Liver (tissue), 9 donors: ENCODE measurements around the gene KLF6. TPM values are rescaled to one million over a fixed set of nuclear protein-coding genes. Genes with fewer than 3 reads are reported as not detected.
A peak's percentile ranks its signal among the peaks of the same experiment; 100 is the strongest.

ENCODE experiments used
- DNase-seq: peaks from one replicate; pipeline ENCODE4 v3.0.0-alpha.2; 2017; ENCODE audit warnings: low spot score
- H3K27ac ChIP-seq, 2 donors: one replicate each; pipeline ENCODE4 v1.7.0; 2013; ENCODE audit warnings: inconsistent platforms in 2 of 2, low read length in 2 of 2, control low read depth in 1 of 2, low read depth in 1 of 2, mild to moderate bottlenecking in 1 of 2
- H3K27me3 ChIP-seq, 4 donors: one replicate each; pipeline versions ENCODE4 v1.6.1 to v1.7.0; 2013; ENCODE audit warnings: low read length in 3 of 4, inconsistent platforms in 1 of 4, mild to moderate bottlenecking in 1 of 4, moderate library complexity in 1 of 4; ENCODE audit not compliant: control insufficient read depth in 4 of 4, insufficient read depth in 4 of 4
- H3K36me3 ChIP-seq, 4 donors: one replicate each; pipeline versions ENCODE4 v1.6.1 to v1.7.0; 2013; ENCODE audit warnings: low read length in 3 of 4, mild to moderate bottlenecking in 3 of 4, low read depth in 1 of 4, moderate library complexity in 1 of 4; ENCODE audit not compliant: control insufficient read depth in 4 of 4, insufficient read depth in 3 of 4
- H3K4me1 ChIP-seq, 4 donors: one replicate each; pipeline versions ENCODE4 v1.6.1 to v1.7.0; 2013; ENCODE audit warnings: low read length in 3 of 4, mild to moderate bottlenecking in 3 of 4, moderate library complexity in 1 of 4; ENCODE audit not compliant: control insufficient read depth in 4 of 4, insufficient read depth in 4 of 4
- H3K4me3 ChIP-seq, 3 donors: one replicate each; pipeline versions ENCODE4 v1.6.1 to v1.7.0; 2013; ENCODE audit warnings: low read length in 3 of 3, control low read depth in 1 of 3, low read depth in 1 of 3, mild to moderate bottlenecking in 1 of 3
- H3K9ac ChIP-seq, 2 donors: one replicate each; pipeline ENCODE4 v1.7.0; 2013; ENCODE audit warnings: low read length in 2 of 2, mild to moderate bottlenecking in 2 of 2, moderate library complexity in 2 of 2, control low read depth in 1 of 2, low read depth in 1 of 2
- H3K9me3 ChIP-seq, 4 donors: one replicate each; pipeline versions ENCODE4 v1.6.1 to v1.7.0; 2013; ENCODE audit warnings: low read length in 3 of 4; ENCODE audit not compliant: control insufficient read depth in 4 of 4
- EGR1 ChIP-seq, 2 donors: IDR thresholded peaks; 2 replicates each; pipeline ENCODE4 v1.6.1; 2016 to 2018; ENCODE audit warnings: antibody characterized with exemption in 2 of 2, low read depth in 2 of 2
- FOXA1 ChIP-seq: IDR thresholded peaks from 2 replicates; pipeline ENCODE4 v1.6.1; 2016; ENCODE audit warnings: antibody characterized with exemption
- FOXA2 ChIP-seq: IDR thresholded peaks from 2 replicates; pipeline ENCODE4 v1.6.1; 2016; ENCODE audit warnings: antibody characterized with exemption
- GABPA ChIP-seq, 2 donors: IDR thresholded peaks in 1 of 2; conservative IDR thresholded peaks in 1 of 2; 2 replicates each; pipeline ENCODE4 v1.6.1; 2016; ENCODE audit warnings: antibody characterized with exemption in 2 of 2, mild to moderate bottlenecking in 1 of 2, moderate library complexity in 1 of 2
- HNF4A ChIP-seq, 2 donors: conservative IDR thresholded peaks; 2 replicates each; pipeline ENCODE4 v1.6.1; 2016; ENCODE audit warnings: antibody characterized with exemption in 2 of 2, mild to moderate bottlenecking in 2 of 2
- HNF4G ChIP-seq: IDR thresholded peaks from 2 replicates; pipeline ENCODE4 v1.6.1; 2016; ENCODE audit warnings: antibody characterized with exemption
- JUND ChIP-seq, 2 donors: IDR thresholded peaks; 2 replicates each; pipeline ENCODE4 v1.6.1; 2016; ENCODE audit warnings: antibody characterized with exemption in 2 of 2
- NR2F2 ChIP-seq: IDR thresholded peaks from 2 replicates; pipeline ENCODE4 v1.6.1; 2016; ENCODE audit warnings: antibody characterized with exemption
- RAD21 ChIP-seq, 2 donors: IDR thresholded peaks; 2 replicates each; pipeline ENCODE4 v1.6.1; 2016; ENCODE audit warnings: antibody characterized with exemption in 2 of 2, mild to moderate bottlenecking in 2 of 2
- RXRA ChIP-seq, 2 donors: IDR thresholded peaks; 2 replicates each; pipeline ENCODE4 v1.6.1; 2017 to 2018; ENCODE audit warnings: antibody characterized with exemption in 2 of 2, mild to moderate bottlenecking in 1 of 2
- TAF1 ChIP-seq: conservative IDR thresholded peaks from 2 replicates; pipeline ENCODE4 v1.6.1; 2016; ENCODE audit warnings: antibody characterized with exemption, mild to moderate bottlenecking
- YY1 ChIP-seq: IDR thresholded peaks from 2 replicates; pipeline ENCODE4 v1.6.1; 2016; ENCODE audit warnings: antibody characterized with exemption, mild to moderate bottlenecking
- WGBS: extraction: QIAGEN DNeasy Blood & Tissue Kit; methylation state at CpG from one replicate; pipeline ENCODE4 v1.1.7; 2013; 5-methylcytosine and 5-hydroxymethylcytosine counted together
- polyA plus RNA-seq, 2 donors: library from polyadenylated mRNA; stranded (reverse) in 1 of 2; unstranded in 1 of 2; fragments of 200-250 nt in 1 of 2; fragments of >200 nt in 1 of 2; fragmentation: Nextera tagmentation in 1 of 2; extraction: Ambion mirVana in 1 of 2; gene quantifications; one replicate each; pipeline versions ENCODE4 v1.2.1 to v1.2.3, GENCODE V29; 2013 to 2015
- total RNA-seq, 2 donors: library from RNA; depleted of rRNA; stranded (reverse); fragments of >200 nt; gene quantifications; one replicate each; pipeline ENCODE4 v1.2.3, GENCODE V29; 2014
- TF ChIP-seq, protein P1 (sequence below): fragments of 150-350 bp; IDR thresholded peaks from 2 replicates; pipeline ENCODE4 v1.5.1; 2017; ENCODE audit warnings: improper control_type of control experiment, low read depth, low read length; ENCODE audit not compliant: missing input control
- TF ChIP-seq, protein P2 (sequence below): IDR thresholded peaks from 2 replicates; pipeline ENCODE4 v1.6.1; 2016; ENCODE audit warnings: antibody characterized with exemption
- TF ChIP-seq, protein P3 (sequence below): IDR thresholded peaks from 2 replicates; pipeline ENCODE4 v1.6.1; 2016; ENCODE audit warnings: antibody characterized with exemption, mild to moderate bottlenecking
- donor health status: healthy.
- donor health status: healthy.
- donor health status: healthy.
- donor health status: healthy.
- donor health status: healthy.

KLF6 gene
- total and polyA plus RNA-seq, 4 donors, result 11.0 to 124 (median 22.2) TPM

DNA sequence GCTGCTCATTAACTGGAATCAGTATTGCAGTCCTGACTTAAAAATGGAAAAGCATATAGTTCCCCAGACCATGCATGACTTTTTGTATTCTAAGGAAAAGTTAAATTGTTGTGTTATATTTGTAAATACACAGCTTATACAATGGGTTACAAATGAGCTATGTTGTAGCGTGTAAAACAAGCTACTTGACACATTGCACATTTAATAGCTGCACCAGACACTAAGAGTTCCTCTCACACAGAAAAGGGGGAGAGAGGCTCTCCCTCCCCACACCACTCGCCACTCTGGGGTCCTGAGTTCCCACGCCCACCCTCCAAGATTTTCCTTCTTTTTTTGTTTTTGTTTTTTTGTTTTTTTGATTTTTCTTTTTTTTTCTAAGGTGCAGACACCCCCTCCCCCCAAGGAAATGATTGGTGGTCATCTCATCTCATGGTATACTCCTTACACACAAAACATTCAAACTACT lies 6.3 kb downstream of the KLF6 start:
- DNase-seq, result no peak
- Histone ChIP-seq H3K9me3 (no peaks in the 10 kb centered on the region), H3K4me3 (no peak overlapping the region), H3K9ac (no peak overlapping the region), H3K4me1 (peaks cover 2 to 25% (median 8%) of the 10 kb centered on the region in 4 donors), H3K27me3 (no peaks in the 10 kb centered on the region), H3K36me3 (peaks cover 14 to 69% (median 49%) of the 10 kb centered on the region in 4 donors), H3K27ac (peak overlapping the region; percentile 89 to 100)
- 87% methylated on average over 3 of the region's 3 CpGs for WGBS
- TF ChIP-seq GABPA (IDR thresholded peaks at IDR 0.05 in 1 of 2, conservative IDR thresholded peaks at IDR 0.05 in 1 of 2) (no peak), RAD21 (IDR thresholded peaks at IDR 0.05) (peak in 1 of 2 donors; percentile 10), FOXA2 (no peak)

DNA sequence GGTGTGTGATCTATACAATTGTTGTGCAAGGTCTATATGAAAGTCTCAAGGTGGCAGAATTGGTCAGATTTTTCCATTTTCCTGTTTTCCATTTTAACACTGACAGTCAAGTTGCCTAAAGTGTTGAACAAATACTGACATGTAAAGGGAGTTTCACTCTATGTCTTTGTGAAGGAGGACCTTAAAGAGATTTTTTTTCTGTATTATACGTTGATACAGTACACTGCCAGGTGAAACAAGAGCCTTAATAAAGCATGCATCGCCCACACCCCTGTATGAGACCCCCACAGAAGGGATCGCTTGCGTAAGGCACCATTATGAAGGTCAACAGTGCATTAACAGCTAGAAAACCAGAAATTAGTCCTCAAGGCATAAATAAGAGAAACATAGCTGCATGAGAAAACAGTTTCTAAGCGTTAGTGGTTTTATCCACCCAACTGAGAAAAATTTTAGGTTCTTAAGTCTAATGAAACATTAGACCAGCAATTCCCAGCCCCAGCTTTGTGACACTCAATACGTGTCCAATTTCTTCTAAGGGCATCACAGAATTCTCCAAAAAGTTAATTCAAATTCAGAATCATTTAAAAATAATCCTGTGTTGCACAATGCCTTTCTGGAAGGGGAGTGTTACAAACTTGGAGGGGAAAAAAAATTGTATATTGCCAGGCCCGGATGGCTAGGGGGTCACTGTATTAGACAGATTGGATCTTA lies 6.9 kb downstream of the KLF6 start:
- TF ChIP-seq HNF4G, result no peak
- TF ChIP-seq EGR1 (IDR thresholded peaks at IDR 0.05; ENCODE audit: low read depth in 2 of 2), result no peak
- TF ChIP-seq JUND (IDR thresholded peaks at IDR 0.05), result peak in 1 of 2 donors; percentile 64
- no peak for TF ChIP-seq TAF1
- TF ChIP-seq, protein P1, sequence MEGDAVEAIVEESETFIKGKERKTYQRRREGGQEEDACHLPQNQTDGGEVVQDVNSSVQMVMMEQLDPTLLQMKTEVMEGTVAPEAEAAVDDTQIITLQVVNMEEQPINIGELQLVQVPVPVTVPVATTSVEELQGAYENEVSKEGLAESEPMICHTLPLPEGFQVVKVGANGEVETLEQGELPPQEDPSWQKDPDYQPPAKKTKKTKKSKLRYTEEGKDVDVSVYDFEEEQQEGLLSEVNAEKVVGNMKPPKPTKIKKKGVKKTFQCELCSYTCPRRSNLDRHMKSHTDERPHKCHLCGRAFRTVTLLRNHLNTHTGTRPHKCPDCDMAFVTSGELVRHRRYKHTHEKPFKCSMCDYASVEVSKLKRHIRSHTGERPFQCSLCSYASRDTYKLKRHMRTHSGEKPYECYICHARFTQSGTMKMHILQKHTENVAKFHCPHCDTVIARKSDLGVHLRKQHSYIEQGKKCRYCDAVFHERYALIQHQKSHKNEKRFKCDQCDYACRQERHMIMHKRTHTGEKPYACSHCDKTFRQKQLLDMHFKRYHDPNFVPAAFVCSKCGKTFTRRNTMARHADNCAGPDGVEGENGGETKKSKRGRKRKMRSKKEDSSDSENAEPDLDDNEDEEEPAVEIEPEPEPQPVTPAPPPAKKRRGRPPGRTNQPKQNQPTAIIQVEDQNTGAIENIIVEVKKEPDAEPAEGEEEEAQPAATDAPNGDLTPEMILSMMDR, result no peak
- TF ChIP-seq FOXA2, result no peak
- TF ChIP-seq, protein P2, sequence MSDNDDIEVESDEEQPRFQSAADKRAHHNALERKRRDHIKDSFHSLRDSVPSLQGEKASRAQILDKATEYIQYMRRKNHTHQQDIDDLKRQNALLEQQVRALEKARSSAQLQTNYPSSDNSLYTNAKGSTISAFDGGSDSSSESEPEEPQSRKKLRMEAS, result no peak
- Histone ChIP-seq H3K4me3 (no peak overlapping the region), H3K4me1 (peaks cover 2 to 25% (median 8%) of the 10 kb centered on the region in 4 donors), H3K36me3 (peaks cover 14 to 69% (median 49%) of the 10 kb centered on the region in 4 donors), H3K27ac (peak overlapping the region; percentile 89 to 100), H3K27me3 (no peaks in the 10 kb centered on the region), H3K9ac (no peak overlapping the region), H3K9me3 (no peaks in the 10 kb centered on the region)
- WGBS, result 79% methylated on average over 7 of the region's 7 CpGs
- no peak for DNase-seq

DNA sequence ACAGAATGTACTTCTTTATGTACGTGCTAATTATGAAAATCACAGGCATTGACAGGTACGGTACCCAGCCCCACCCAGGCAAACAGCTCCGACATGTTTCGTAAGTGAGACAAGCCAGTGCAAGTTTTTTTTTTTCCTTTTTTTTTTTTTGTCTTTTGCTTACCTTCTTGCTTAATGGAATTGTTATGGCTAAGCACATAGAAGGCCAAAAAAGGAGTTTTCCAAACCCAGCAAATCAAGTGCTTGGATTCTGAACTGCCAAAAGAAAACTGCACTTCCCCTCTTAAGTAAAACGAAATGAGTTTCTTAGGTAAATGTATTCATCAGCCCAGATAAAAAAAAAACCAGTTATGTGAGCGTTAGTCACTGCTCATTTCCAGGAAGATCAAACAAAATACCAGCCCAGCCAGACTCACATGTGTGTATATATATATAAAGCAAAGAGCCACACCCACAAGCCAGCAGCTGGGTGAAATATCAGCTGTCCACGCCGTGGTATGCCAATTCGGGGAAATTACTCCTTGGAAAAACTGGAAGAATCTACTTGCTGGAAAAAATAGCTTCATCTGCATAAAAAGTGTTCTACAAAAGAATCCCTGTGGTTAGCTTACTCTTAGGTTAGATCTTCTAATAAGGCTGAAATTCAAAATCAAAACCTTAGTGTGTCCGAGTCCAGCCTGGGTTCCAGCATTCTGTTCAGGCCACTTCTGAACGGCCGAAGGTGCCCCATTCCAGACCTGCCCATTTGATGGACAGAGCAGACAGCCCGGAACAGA lies 8.0 kb downstream of the KLF6 start:
- H3K4me3 ChIP-seq, result no peak overlapping the region
- H3K4me1 ChIP-seq, result peaks cover 1 to 24% (median 8%) of the 10 kb centered on the region in 4 donors
- TF ChIP-seq TAF1 (no peak), YY1 (no peak), HNF4A (conservative IDR thresholded peaks at IDR 0.05) (no peak), NR2F2 (no peak), RXRA (IDR thresholded peaks at IDR 0.05) (no peak), GABPA (IDR thresholded peaks at IDR 0.05 in 1 of 2, conservative IDR thresholded peaks at IDR 0.05 in 1 of 2) (no peak), FOXA1 (no peak)
- TF ChIP-seq, protein P1, result no peak
- TF ChIP-seq, protein P2, result no peak
- TF ChIP-seq, protein P3, sequence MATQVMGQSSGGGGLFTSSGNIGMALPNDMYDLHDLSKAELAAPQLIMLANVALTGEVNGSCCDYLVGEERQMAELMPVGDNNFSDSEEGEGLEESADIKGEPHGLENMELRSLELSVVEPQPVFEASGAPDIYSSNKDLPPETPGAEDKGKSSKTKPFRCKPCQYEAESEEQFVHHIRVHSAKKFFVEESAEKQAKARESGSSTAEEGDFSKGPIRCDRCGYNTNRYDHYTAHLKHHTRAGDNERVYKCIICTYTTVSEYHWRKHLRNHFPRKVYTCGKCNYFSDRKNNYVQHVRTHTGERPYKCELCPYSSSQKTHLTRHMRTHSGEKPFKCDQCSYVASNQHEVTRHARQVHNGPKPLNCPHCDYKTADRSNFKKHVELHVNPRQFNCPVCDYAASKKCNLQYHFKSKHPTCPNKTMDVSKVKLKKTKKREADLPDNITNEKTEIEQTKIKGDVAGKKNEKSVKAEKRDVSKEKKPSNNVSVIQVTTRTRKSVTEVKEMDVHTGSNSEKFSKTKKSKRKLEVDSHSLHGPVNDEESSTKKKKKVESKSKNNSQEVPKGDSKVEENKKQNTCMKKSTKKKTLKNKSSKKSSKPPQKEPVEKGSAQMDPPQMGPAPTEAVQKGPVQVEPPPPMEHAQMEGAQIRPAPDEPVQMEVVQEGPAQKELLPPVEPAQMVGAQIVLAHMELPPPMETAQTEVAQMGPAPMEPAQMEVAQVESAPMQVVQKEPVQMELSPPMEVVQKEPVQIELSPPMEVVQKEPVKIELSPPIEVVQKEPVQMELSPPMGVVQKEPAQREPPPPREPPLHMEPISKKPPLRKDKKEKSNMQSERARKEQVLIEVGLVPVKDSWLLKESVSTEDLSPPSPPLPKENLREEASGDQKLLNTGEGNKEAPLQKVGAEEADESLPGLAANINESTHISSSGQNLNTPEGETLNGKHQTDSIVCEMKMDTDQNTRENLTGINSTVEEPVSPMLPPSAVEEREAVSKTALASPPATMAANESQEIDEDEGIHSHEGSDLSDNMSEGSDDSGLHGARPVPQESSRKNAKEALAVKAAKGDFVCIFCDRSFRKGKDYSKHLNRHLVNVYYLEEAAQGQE, result no peak

More for the DNA sequence above, 8.0 kb downstream of the KLF6 start:
- H3K9me3 ChIP-seq, result no peaks in the 10 kb centered on the region
- peaks cover 14 to 63% (median 49%) of the 10 kb centered on the region in 4 donors for H3K36me3 ChIP-seq
- WGBS, result 71% methylated on average over 13 of the region's 13 CpGs
- no peak overlapping the region for H3K9ac ChIP-seq
- no peak for DNase-seq
- no peaks in the 10 kb centered on the region for H3K27me3 ChIP-seq
- peak overlapping the region; percentile 48 to 59 for H3K27ac ChIP-seq
